AG10803 (cell line): ENCODE results near the gene FBXO42.
A peak's percentile ranks its signal among the peaks of the same experiment; 100 is the strongest.

Source experiments
- DNase-seq: peaks from one replicate; pipeline ENCODE4 v3.0.0; 2010; ENCODE audit warnings: low read depth
- H3K4me3 ChIP-seq: 2 replicates; pipeline ENCODE4 v1.5.1; 2011; ENCODE audit warnings: mild to moderate bottlenecking, low read length, control low read depth
- CTCF ChIP-seq: conservative IDR thresholded peaks from 2 replicates; pipeline ENCODE4 v1.5.1; 2011; ENCODE audit warnings: mild to moderate bottlenecking, low read length, control low read depth, inconsistent platforms

Gene FBXO42

GRCh38 chr1:16351994-16352841 lies at the start of gene FBXO42:
FBXO42 (minus strand) TSS chr1:16352480; CDS start chr1:16315418, 37,062 bp downstream.
- H3K4me3 ChIP-seq: peak within 1 kb of the TSS; percentile 97
- peak; percentile 91 for DNase-seq
- peak; percentile 30 for TF ChIP-seq CTCF

DNA sequence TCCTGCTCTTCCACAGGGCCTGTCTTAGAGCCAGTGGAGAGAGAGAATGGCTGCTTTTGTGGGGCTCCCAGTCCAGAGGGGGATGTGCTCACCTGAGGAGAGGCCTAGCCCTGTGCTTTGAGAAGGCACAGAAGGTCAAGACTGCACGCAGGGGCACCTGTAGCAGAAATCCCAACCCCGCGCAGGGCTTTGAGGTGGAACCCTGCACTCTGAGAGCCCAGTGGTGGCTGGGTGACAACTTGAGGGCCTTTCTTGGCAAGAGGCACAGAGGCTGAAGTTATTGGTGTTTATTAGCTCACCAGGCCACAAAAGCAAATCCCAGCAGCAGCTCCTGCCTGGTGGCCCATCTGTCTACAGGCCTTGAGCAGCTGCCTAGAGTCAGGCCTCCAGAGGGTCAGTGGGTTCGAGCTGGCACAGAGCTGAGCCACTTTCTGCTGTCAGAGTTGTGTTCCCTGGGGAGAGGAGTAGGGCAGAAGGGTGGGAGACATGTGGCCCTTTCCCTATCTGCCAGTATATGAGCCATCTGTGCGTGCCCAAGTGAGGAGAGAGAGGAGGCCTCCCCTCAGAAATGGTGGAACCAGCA lies 46.2 kb upstream of the FBXO42 start:
- DNase-seq: no peak
- no peak overlapping the region for H3K4me3 ChIP-seq
- TF ChIP-seq CTCF: no peak

- no peak for DNase-seq
- H3K4me3 ChIP-seq: no peak overlapping the region
- no peak for TF ChIP-seq CTCF
These were observed 44.8 kb upstream of the FBXO42 start for GRCh38 chr1:16397120-16397519.

DNA sequence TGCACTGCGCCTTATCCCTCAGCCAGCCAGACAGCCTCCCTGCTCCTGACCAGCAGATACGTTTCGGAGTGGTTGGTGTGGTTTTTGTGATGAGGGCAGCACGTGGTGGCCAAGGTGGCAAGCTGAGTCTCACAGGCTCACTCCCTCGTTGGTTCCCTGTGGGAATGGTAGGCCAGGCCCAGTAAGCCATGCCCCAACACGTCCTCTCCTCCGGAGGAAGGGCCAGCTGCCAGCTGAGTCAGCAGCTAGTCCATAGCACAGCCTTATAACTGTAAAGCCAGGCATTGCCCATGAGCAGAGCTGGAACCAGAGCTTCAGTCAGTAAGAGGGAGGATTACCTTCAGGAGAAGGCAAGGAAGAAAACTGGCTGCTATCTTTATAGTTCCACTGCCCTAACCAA lies 44.3 kb upstream of the FBXO42 start:
- TF ChIP-seq CTCF: no peak
- no peak overlapping the region for H3K4me3 ChIP-seq
- DNase-seq: peak; percentile 84

DNA sequence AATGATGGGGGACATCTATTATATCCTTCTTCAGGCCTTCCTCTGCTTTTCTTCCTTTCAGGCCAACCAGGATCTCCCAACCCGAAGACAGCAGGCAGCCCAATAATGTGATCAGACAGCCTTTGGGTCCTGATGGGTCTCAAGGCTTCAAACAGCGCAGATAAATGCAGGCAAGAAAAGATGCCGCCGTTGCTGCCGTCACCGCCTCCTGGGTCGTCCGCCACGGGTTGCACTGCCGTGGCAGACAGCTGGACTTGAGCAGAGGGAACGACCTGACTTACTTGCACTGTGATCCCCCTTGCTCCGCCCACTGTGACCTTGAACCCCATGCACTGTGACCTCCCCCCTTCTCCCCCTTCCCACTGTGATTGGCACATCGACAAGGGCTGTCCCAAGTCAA lies 42.7 kb upstream of the FBXO42 start:
- no peak for DNase-seq
- TF ChIP-seq CTCF: no peak
- no peak overlapping the region for H3K4me3 ChIP-seq

DNA sequence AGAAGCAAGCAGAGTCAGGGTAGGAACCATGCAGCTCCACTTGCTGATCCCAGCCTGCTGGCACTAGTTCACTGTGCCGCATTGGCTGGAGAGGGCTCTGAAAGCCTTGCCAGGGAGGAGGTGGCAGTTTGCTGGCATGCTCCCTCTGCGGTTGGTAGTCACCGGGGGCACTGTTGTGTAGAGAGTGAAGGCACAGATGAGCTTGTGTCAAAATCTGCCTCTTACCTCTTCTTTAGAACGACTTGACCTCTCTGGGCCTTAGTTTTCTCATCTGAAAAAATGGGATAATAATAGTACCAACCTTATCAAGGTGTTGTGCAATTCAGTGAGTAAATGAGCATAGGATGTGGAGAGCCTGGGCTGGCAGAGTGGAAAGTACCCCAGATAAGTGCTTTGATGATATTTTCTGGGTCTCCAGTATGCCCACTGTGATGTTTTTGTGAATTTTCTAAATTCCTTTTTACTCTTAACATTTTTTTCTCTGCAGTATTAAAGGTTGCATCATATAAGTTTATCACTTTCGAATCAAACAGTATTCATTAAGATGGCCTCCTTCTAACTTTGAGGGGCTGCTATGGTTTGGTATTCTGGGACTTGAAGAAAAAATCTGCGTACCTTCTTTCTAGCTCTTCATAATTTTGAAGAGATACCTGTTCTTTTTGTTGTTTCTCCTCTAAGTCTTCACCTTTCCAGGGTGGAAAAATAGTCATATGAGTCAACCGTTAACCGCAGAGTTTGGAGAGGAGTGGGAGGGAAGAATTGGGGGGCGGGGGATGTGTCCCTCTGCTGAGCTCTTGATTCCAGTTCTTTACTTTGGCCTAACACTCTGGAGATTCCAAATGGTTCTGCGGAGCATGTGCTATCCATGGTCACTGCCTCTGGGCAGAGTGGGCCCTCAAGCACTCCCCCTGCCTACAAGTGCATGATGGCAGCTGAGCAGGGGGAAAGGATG lies 41.6 kb upstream of the FBXO42 start:
- TF ChIP-seq CTCF: no peak
- no peak for DNase-seq
- H3K4me3 ChIP-seq: no peak overlapping the region
